ENCODE data around the gene MEX3B. TPM values are rescaled to one million over a fixed set of nuclear protein-coding genes. Genes with fewer than 3 reads are reported as not detected.

MEX3B gene
- total RNA-seq (2021) = 10.4 and 11.0 TPM in 2 replicates
- long read RNA-seq, full-length matches to known transcripts = 10 of 10 reads
- long read RNA-seq, partial matches to known transcripts = 0 of 10 reads
- long read RNA-seq, other reads (novel, unspliced or antisense) = 0 of 10 reads

DNA sequence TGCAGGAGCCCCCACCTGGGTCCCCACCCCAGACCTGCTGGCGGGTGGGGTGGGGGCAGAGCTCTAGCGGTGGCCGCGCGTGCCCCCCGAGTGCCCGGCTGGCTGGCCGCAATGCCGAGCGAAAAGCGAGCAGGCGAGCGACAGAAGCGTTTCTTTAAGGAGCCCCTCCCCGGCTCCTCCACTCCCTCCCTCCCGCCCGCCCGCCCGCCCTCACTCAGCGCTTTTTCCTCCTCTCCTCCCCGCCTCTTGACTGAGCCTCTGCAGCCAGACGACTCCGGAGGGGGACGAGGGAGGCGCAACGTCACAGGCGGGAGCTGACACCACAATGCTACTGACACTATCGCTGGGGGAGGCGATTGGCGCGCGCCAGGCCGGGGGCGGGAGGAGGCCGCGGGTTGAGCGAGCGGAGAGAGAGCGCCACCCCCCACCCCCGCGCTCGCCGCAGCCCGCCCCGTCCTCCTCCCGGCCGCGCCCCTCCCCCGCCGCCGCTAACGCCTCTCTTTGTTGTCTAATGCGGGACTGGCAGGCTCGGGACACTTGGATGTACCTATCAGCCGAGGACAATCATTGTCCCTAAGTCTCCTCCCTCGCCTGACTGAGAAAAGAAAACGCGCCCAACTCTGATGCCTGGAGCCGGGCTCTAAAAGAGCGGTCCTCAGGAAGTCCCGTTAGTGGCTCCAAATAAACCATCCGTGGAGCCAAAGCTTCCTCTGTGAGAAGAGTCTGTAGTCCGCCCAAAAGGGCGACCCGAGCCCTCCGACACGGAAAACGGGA lies at the start of gene MEX3B:
Gene MEX3B (minus strand): TSS at position 127 of the 774 bp plus-strand sequence. CDS start 313 bp downstream, outside the sequence.
- no peaks in the 10 kb centered on the region for H4K20me1 ChIP-seq (ENCODE audit: control insufficient read depth, insufficient read depth, insufficient read length)
- H3K18ac ChIP-seq (ENCODE audit: insufficient read length, low read depth, low read length) = peak within 1 kb of the TSS; percentile 43
- H3K4me3 Mint-ChIP-seq = peak within 1 kb of the TSS; percentile 90 to 97
- no peak within 1 kb of the TSS for H2AK5ac ChIP-seq (ENCODE audit: insufficient read length, low read length)
- H3K9me3 ChIP-seq (ENCODE audit: control insufficient read depth, low read depth, low read length) = no peaks in the 10 kb centered on the region
- peaks cover 34% of the 10 kb centered on the region for H3K27me3 Mint-ChIP-seq (ENCODE audit: low read depth)
- H2BK20ac ChIP-seq (ENCODE audit: low read depth, low read length, poor library complexity, severe bottlenecking) = no peak within 1 kb of the TSS
- no peak within 1 kb of the TSS for H3K23ac ChIP-seq (ENCODE audit: insufficient read length, low read depth, low read length)
- H4K5ac ChIP-seq (ENCODE audit: insufficient read length, low read depth, low read length) = no peak within 1 kb of the TSS
- no peak within 1 kb of the TSS for H4K8ac ChIP-seq (replicated peaks; ENCODE audit: insufficient read length, low read depth, low read length)
- no peaks in the 10 kb centered on the region; the same call in 1 of the 2 replicates for H3K27me3 ChIP-seq (ENCODE audit: insufficient read depth, low read length)
- H3K27ac Mint-ChIP-seq = peak within 1 kb of the TSS; percentile 90 to 93 (median 93); a peak in 5 of 7 replicates
- no peaks in the 10 kb centered on the region for H3K79me1 ChIP-seq (ENCODE audit: insufficient read depth, low read depth, low read length, poor library complexity, severe bottlenecking)
- no peak within 1 kb of the TSS for H3T11ph ChIP-seq (ENCODE audit: low read length)
- no peak within 1 kb of the TSS for H2BK5ac ChIP-seq (ENCODE audit: insufficient read length, low read length)
- H3K79me2 ChIP-seq (ENCODE audit: insufficient read depth, low read length) = no peaks in the 10 kb centered on the region
- no peaks in the 10 kb centered on the region for H3K4me1 ChIP-seq (ENCODE audit: insufficient read depth, low read length)
- no peak within 1 kb of the TSS for H3K27ac ChIP-seq (ENCODE audit: insufficient read length, low read depth, low read length)
- TF ChIP-seq, protein P1, sequence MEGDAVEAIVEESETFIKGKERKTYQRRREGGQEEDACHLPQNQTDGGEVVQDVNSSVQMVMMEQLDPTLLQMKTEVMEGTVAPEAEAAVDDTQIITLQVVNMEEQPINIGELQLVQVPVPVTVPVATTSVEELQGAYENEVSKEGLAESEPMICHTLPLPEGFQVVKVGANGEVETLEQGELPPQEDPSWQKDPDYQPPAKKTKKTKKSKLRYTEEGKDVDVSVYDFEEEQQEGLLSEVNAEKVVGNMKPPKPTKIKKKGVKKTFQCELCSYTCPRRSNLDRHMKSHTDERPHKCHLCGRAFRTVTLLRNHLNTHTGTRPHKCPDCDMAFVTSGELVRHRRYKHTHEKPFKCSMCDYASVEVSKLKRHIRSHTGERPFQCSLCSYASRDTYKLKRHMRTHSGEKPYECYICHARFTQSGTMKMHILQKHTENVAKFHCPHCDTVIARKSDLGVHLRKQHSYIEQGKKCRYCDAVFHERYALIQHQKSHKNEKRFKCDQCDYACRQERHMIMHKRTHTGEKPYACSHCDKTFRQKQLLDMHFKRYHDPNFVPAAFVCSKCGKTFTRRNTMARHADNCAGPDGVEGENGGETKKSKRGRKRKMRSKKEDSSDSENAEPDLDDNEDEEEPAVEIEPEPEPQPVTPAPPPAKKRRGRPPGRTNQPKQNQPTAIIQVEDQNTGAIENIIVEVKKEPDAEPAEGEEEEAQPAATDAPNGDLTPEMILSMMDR (conservative IDR thresholded peaks at IDR 0.05) = no peak
- peak within 1 kb of the TSS; percentile 27 for H3K9ac ChIP-seq (ENCODE audit: extremely low read depth, insufficient read length, low read length)
- H2BK12ac ChIP-seq (ENCODE audit: insufficient read length, low read depth, low read length) = no peak within 1 kb of the TSS
- peak within 1 kb of the TSS; percentile 27 for H3K14ac ChIP-seq (ENCODE audit: insufficient read depth, low read length)
- no peak within 1 kb of the TSS for H3K56ac ChIP-seq (ENCODE audit: insufficient read length, low read depth, low read length)
- peaks cover 10 to 25% of the 10 kb centered on the region in 2 experiments for H3K4me1 Mint-ChIP-seq
- no peak within 1 kb of the TSS for H2AFZ ChIP-seq (ENCODE audit: low read length)
- no peak within 1 kb of the TSS for H2BK120ac ChIP-seq (ENCODE audit: low read depth, low read length, poor library complexity, severe bottlenecking)
- H3K9me3 Mint-ChIP-seq = no peaks in the 10 kb centered on the region
- no peak within 1 kb of the TSS for H3K4ac ChIP-seq (ENCODE audit: low read depth, low read length)
- peak within 1 kb of the TSS; percentile 84 for H3K4me2 ChIP-seq (ENCODE audit: insufficient read depth, insufficient read length, low read length)
- peak; percentile 99 for DNase-seq
- H3K36me3 Mint-ChIP-seq (ENCODE audit: insufficient read depth in 1 of 3, low read depth in 3 of 3) = peaks cover 3 to 16% (median 10%) of the 10 kb centered on the region in 3 experiments
- no peak within 1 kb of the TSS for H2BK15ac ChIP-seq (ENCODE audit: low read depth, low read length)
- H3K23me2 ChIP-seq (ENCODE audit: insufficient read length, low read depth, low read length, poor library complexity, severe bottlenecking) = peaks cover 17% of the 10 kb centered on the region
- no CpG with 5 or more reads among the region's 68 CpGs for WGBS (ENCODE audit: extremely low coverage, insufficient read length, low lambda C conversion rate)
- H4K91ac ChIP-seq (ENCODE audit: insufficient read length, low read depth, low read length) = no peak within 1 kb of the TSS

Measured in H9 (cell line).